ENCODE results near the gene FARS2.

- TF ChIP-seq POLR2A (IDR thresholded peaks at IDR 0.05; ENCODE audit: low read length): no peak
- no peak for TF ChIP-seq GATA1 (IDR thresholded peaks at IDR 0.05; ENCODE audit: low read depth, low read length)
Observed at GRCh38 chr6:5663259-5663658, 401.9 kb downstream of the FARS2 start.
